ENCODE measurements around the gene TMEM130.

GRCh38 chr7:98869027-98869596 is 702 bp downstream of the TMEM130 start:
- TF ChIP-seq EP300 (IDR thresholded peaks at IDR 0.05; ENCODE audit: borderline replicate concordance) (no peak), RAD21 (IDR thresholded peaks at IDR 0.05; ENCODE audit: low read depth) (no peak), CEBPB (IDR thresholded peaks at IDR 0.05) (no peak), REST (IDR thresholded peaks at IDR 0.05; ENCODE audit: low read depth) (no peak), EGR1 (IDR thresholded peaks at IDR 0.05) (no peak), FOXM1 (IDR thresholded peaks at IDR 0.05; ENCODE audit: borderline replicate concordance, low read depth) (no peak), TEAD4 (IDR thresholded peaks at IDR 0.05) (no peak), MAX (IDR thresholded peaks at IDR 0.05) (no peak)
